ENCODE results near the gene GUCY1B1. TPM values are rescaled to one million over a fixed set of nuclear protein-coding genes. Genes with fewer than 3 reads are reported as not detected.

The GUCY1B1 gene
- total RNA-seq, 6 experiments from 2014 or later: 1.6 to 5.6 (median 3.9) TPM

- no peaks in the 10 kb centered on the region for H3K36me3 ChIP-seq
- no peak overlapping the region for H3K4me3 ChIP-seq
- 58% methylated on average over 1 of the region's 1 CpG for WGBS (ENCODE audit: insufficient coverage, low coverage, low lambda C conversion rate, missing lambda C conversion rate)
- no peak for ATAC-seq
- no peaks in the 10 kb centered on the region for H3K9me3 ChIP-seq
- peaks cover 0 to 21% (median 2%) of the 10 kb centered on the region in 4 donors for H3K4me1 ChIP-seq
- intact Hi-C loops (cut with DNase I): loop anchor here in 1 of 2 donors (10.0 kb wide), 1 partner anchor 148 kb away; the partner anchor contains the start of gene CTSO
- no peak for DNase-seq
- H3K27me3 ChIP-seq: no peaks in the 10 kb centered on the region
- no peak overlapping the region for H3K27ac ChIP-seq
- TF ChIP-seq, protein P1, sequence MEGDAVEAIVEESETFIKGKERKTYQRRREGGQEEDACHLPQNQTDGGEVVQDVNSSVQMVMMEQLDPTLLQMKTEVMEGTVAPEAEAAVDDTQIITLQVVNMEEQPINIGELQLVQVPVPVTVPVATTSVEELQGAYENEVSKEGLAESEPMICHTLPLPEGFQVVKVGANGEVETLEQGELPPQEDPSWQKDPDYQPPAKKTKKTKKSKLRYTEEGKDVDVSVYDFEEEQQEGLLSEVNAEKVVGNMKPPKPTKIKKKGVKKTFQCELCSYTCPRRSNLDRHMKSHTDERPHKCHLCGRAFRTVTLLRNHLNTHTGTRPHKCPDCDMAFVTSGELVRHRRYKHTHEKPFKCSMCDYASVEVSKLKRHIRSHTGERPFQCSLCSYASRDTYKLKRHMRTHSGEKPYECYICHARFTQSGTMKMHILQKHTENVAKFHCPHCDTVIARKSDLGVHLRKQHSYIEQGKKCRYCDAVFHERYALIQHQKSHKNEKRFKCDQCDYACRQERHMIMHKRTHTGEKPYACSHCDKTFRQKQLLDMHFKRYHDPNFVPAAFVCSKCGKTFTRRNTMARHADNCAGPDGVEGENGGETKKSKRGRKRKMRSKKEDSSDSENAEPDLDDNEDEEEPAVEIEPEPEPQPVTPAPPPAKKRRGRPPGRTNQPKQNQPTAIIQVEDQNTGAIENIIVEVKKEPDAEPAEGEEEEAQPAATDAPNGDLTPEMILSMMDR (IDR thresholded peaks at IDR 0.05): no peak
- TF ChIP-seq POLR2A (IDR thresholded peaks at IDR 0.05): no peak
Observed at GRCh38 chr4:155807021-155807420, 48.2 kb downstream of the GUCY1B1 start.

- H3K4me1 ChIP-seq: peaks cover 0 to 27% (median 2%) of the 10 kb centered on the region in 4 donors
- WGBS (ENCODE audit: insufficient coverage, low coverage, low lambda C conversion rate, missing lambda C conversion rate): 32% methylated on average over 1 of the region's 1 CpG
- no peak for TF ChIP-seq POLR2A (IDR thresholded peaks at IDR 0.05)
- TF ChIP-seq, protein P1 (IDR thresholded peaks at IDR 0.05): peak; percentile 77 to 83 (median 82)
- DNase-seq (no peak), ATAC-seq (peak; percentile 97 to 99 (median 98))
- H3K27me3 ChIP-seq: no peaks in the 10 kb centered on the region
- no peaks in the 10 kb centered on the region for H3K36me3 ChIP-seq
- H3K27ac ChIP-seq: peak overlapping the region in 2 of 3 donors; percentile 33 to 37
- H3K9me3 ChIP-seq: no peaks in the 10 kb centered on the region
- no peak overlapping the region for H3K4me3 ChIP-seq
- intact Hi-C loops (cut with DNase I): loop anchor here in 1 of 2 donors (10.0 kb wide), 1 partner anchor 145 kb away; the partner anchor contains the start of gene CTSO
Observed at GRCh38 chr4:155809835-155810234, 51.0 kb downstream of the GUCY1B1 start.

- no peak for DNase-seq
- H3K27ac ChIP-seq: no peak overlapping the region
- peaks cover 0 to 27% (median 2%) of the 10 kb centered on the region in 4 donors for H3K4me1 ChIP-seq
- no peaks in the 10 kb centered on the region for H3K9me3 ChIP-seq
- WGBS (ENCODE audit: insufficient coverage, low coverage, low lambda C conversion rate, missing lambda C conversion rate): 88% methylated on average over 2 of the region's 2 CpGs
- no peak for ATAC-seq
- H3K36me3 ChIP-seq: no peaks in the 10 kb centered on the region
- no peaks in the 10 kb centered on the region for H3K27me3 ChIP-seq
- TF ChIP-seq POLR2A (IDR thresholded peaks at IDR 0.05): no peak
- TF ChIP-seq, protein P1 (IDR thresholded peaks at IDR 0.05): no peak
- no peak overlapping the region for H3K4me3 ChIP-seq
- intact Hi-C loops (cut with DNase I): no loop called here
Observed at GRCh38 chr4:155811083-155811482, 52.3 kb downstream of the GUCY1B1 start.

GRCh38 chr4:155818639-155819038, 59.8 kb downstream of the GUCY1B1 start:
- no peak for TF ChIP-seq POLR2A (IDR thresholded peaks at IDR 0.05)
- TF ChIP-seq, protein P1 (IDR thresholded peaks at IDR 0.05): no peak
- 86% methylated on average over 2 of the region's 2 CpGs for WGBS (ENCODE audit: insufficient coverage, low coverage, low lambda C conversion rate, missing lambda C conversion rate)
- H3K27ac ChIP-seq: no peak overlapping the region
- ATAC-seq (peak in 2 of 4 donors; percentile 18 to 61), DNase-seq (no peak)
- intact Hi-C loops (cut with DNase I): no loop called here
- no peak overlapping the region for H3K4me3 ChIP-seq
- no peaks in the 10 kb centered on the region for H3K9me3 ChIP-seq
- H3K4me1 ChIP-seq: peaks cover 0 to 19% (median 0%) of the 10 kb centered on the region in 4 donors
- no peaks in the 10 kb centered on the region for H3K36me3 ChIP-seq
- no peaks in the 10 kb centered on the region for H3K27me3 ChIP-seq
